HEK293T (cell line): ENCODE data around the gene LRRIQ1.

Experiments
- CTCF ChIA-PET: fragments of 350-600 bp; formaldehyde crosslinking; extraction: SDS; loops from one replicate; lab custom pipeline; 2021; ENCODE audit warnings: antibody characterized with exemption, inconsistent platforms; lab: Yijun Ruan, JAX
- POLR2A ChIA-PET: fragments of 350-600 bp; formaldehyde crosslinking; extraction: SDS; loops from one replicate; lab custom pipeline; 2020; ENCODE audit warnings: antibody characterized with exemption, inconsistent platforms; lab: Yijun Ruan, JAX
- DNase-seq: peaks from one replicate; pipeline ENCODE4 v3.0.0; 2012; ENCODE audit warnings: mixed read lengths; ENCODE audit errors: extremely low spot score
- ARNT ChIP-seq: fragments of 450-650 bp; IDR thresholded peaks from 2 replicates; pipeline ENCODE4 v1.6.1; 2017; ENCODE audit warnings: mild to moderate bottlenecking
- BHLHE40 ChIP-seq: fragments of 450-650 bp; IDR thresholded peaks from 2 replicates; pipeline ENCODE4 v1.6.1; 2016; ENCODE audit warnings: mild to moderate bottlenecking, moderate library complexity, borderline replicate concordance
- CTBP1 ChIP-seq: fragments of 450-650 bp; IDR thresholded peaks from 2 replicates; pipeline ENCODE4 v1.6.1; 2016; ENCODE audit warnings: borderline replicate concordance
- ELF4 ChIP-seq: fragments of 450-650 bp; IDR thresholded peaks from 2 replicates; pipeline ENCODE4 v1.6.1; 2017; ENCODE audit warnings: antibody characterized with exemption
- FOXA1 ChIP-seq: fragments of 450-650 bp; IDR thresholded peaks from 2 replicates; pipeline ENCODE4 v1.6.1; 2016; ENCODE audit warnings: mild to moderate bottlenecking
- FOXK2 ChIP-seq: fragments of 450-650 bp; IDR thresholded peaks from 2 replicates; pipeline ENCODE4 v1.6.1; 2016; ENCODE audit warnings: mild to moderate bottlenecking
- FOXM1 ChIP-seq: fragments of 450-650 bp; IDR thresholded peaks from 2 replicates; pipeline ENCODE4 v1.6.1; 2017; ENCODE audit warnings: mild to moderate bottlenecking, borderline replicate concordance
- HDGF ChIP-seq: fragments of 450-650 bp; IDR thresholded peaks from 2 replicates; pipeline ENCODE4 v1.6.1; 2017; ENCODE audit warnings: antibody characterized with exemption, borderline replicate concordance
- L3MBTL2 ChIP-seq: fragments of 450-650 bp; conservative IDR thresholded peaks from 2 replicates; pipeline ENCODE4 v1.6.1; 2016; ENCODE audit warnings: mild to moderate bottlenecking
- LEF1 ChIP-seq: fragments of 450-650 bp; IDR thresholded peaks from 2 replicates; pipeline ENCODE4 v1.6.1; 2017; ENCODE audit warnings: mild to moderate bottlenecking, borderline replicate concordance
- NFRKB ChIP-seq: fragments of 450-650 bp; IDR thresholded peaks from 2 replicates; pipeline ENCODE4 v1.6.1; 2016; ENCODE audit warnings: mild to moderate bottlenecking, moderate library complexity
- PKNOX1 ChIP-seq: fragments of 450-650 bp; IDR thresholded peaks from 2 replicates; pipeline ENCODE4 v1.6.1; 2016
- SP1 ChIP-seq: fragments of 450-650 bp; IDR thresholded peaks from 2 replicates; pipeline ENCODE4 v1.6.1; 2017
- SUZ12 ChIP-seq: fragments of 450-650 bp; IDR thresholded peaks from 2 replicates; pipeline ENCODE4 v1.6.1; 2016; ENCODE audit warnings: mild to moderate bottlenecking
- TARDBP ChIP-seq: fragments of 450-650 bp; IDR thresholded peaks from 2 replicates; pipeline ENCODE4 v1.6.1; 2016
- ZNF384 ChIP-seq: fragments of 450-650 bp; IDR thresholded peaks from 2 replicates; pipeline ENCODE4 v1.6.1; 2016

LRRIQ1 gene

GRCh38 chr12:85257671-85258070, 221.5 kb downstream of the LRRIQ1 start:
- TF ChIP-seq ELF4 (no peak), ARNT (no peak), SP1 (no peak), ZNF384 (no peak), NFRKB (no peak), FOXK2 (no peak), HDGF (no peak), BHLHE40 (no peak), SUZ12 (no peak), PKNOX1 (no peak)
- no peak for DNase-seq
- ChIA-PET CTCF (no interaction called here), POLR2A (no interaction called here)

GRCh38 chr12:85260447-85260846, 224.3 kb downstream of the LRRIQ1 start:
- no peak for DNase-seq
- POLR2A ChIA-PET: no interaction called here
- CTCF ChIA-PET: interaction anchor here (0.5 to 0.7 kb wide), 3 partner anchors 315 to 1870 kb away, joined by 3 read pairs; no protein-coding TSS in a partner anchor
- no peak for TF ChIP-seq CTBP1
- TF ChIP-seq TARDBP: no peak
- no peak for TF ChIP-seq HDGF
- no peak for TF ChIP-seq ARNT
- TF ChIP-seq ZNF384: no peak
- TF ChIP-seq FOXA1: no peak
- no peak for TF ChIP-seq FOXM1
- TF ChIP-seq SUZ12: no peak
- TF ChIP-seq SP1: no peak
- TF ChIP-seq ELF4: no peak
- no peak for TF ChIP-seq NFRKB
- no peak for TF ChIP-seq PKNOX1
- TF ChIP-seq LEF1: no peak
- TF ChIP-seq BHLHE40: no peak
- TF ChIP-seq L3MBTL2: no peak
- TF ChIP-seq FOXK2: no peak

GRCh38 chr12:85260896-85261295, 224.7 kb downstream of the LRRIQ1 start:
- TF ChIP-seq CTBP1: no peak
- TF ChIP-seq L3MBTL2: no peak
- no peak for TF ChIP-seq PKNOX1
- TF ChIP-seq SP1: no peak
- TF ChIP-seq NFRKB: no peak
- TF ChIP-seq BHLHE40: no peak
- no peak for TF ChIP-seq ARNT
- no peak for TF ChIP-seq ZNF384
- no peak for TF ChIP-seq SUZ12
- no peak for TF ChIP-seq HDGF
- no peak for TF ChIP-seq FOXM1
- TF ChIP-seq TARDBP: no peak
- TF ChIP-seq LEF1: no peak
- TF ChIP-seq ELF4: no peak
- no peak for TF ChIP-seq FOXK2
- TF ChIP-seq FOXA1: no peak
- ChIA-PET POLR2A (no interaction called here), CTCF (interaction anchor here (0.7 kb wide), 1 partner anchor 607 kb away, joined by 3 read pairs; no protein-coding TSS in a partner anchor)
- no peak for DNase-seq

GRCh38 chr12:85266356-85266755, 230.2 kb downstream of the LRRIQ1 start:
- TF ChIP-seq ELF4 (no peak), FOXM1 (no peak), SUZ12 (no peak), ARNT (no peak), BHLHE40 (no peak), L3MBTL2 (no peak), PKNOX1 (no peak), TARDBP (no peak), FOXA1 (no peak), LEF1 (no peak), CTBP1 (no peak), ZNF384 (no peak), FOXK2 (no peak), NFRKB (no peak), SP1 (no peak)
- ChIA-PET CTCF (no interaction called here), POLR2A (no interaction called here)
- DNase-seq: no peak

- ChIA-PET CTCF (no interaction called here), POLR2A (no interaction called here)
- TF ChIP-seq FOXK2: no peak
- TF ChIP-seq L3MBTL2: no peak
- no peak for TF ChIP-seq SUZ12
- no peak for TF ChIP-seq BHLHE40
- no peak for TF ChIP-seq LEF1
- TF ChIP-seq CTBP1: no peak
- TF ChIP-seq HDGF: no peak
- TF ChIP-seq NFRKB: no peak
- no peak for TF ChIP-seq SP1
- no peak for TF ChIP-seq PKNOX1
- no peak for TF ChIP-seq FOXA1
- TF ChIP-seq TARDBP: no peak
- no peak for TF ChIP-seq ELF4
- TF ChIP-seq FOXM1: no peak
- TF ChIP-seq ZNF384: no peak
- TF ChIP-seq ARNT: no peak
- DNase-seq: no peak
These were observed 237.5 kb downstream of the LRRIQ1 start for GRCh38 chr12:85273381-85274314.
